GM18873 (cell line): ENCODE measurements around the gene PRDM5.

Source experiments
- ATAC-seq: cut with Tn5 transposase; IDR thresholded peaks from one replicate; pipeline ENCODE4 v1.9.1; 2021; ENCODE audit warnings: mild to moderate bottlenecking, moderate library complexity, moderate number of reproducible peaks; ENCODE audit not compliant: unreplicated experiment, low FRiP score

The PRDM5 gene

GRCh38 chr4:120720354-120720934 lies 202.1 kb downstream of the PRDM5 start:
- ATAC-seq = no peak

DNA sequence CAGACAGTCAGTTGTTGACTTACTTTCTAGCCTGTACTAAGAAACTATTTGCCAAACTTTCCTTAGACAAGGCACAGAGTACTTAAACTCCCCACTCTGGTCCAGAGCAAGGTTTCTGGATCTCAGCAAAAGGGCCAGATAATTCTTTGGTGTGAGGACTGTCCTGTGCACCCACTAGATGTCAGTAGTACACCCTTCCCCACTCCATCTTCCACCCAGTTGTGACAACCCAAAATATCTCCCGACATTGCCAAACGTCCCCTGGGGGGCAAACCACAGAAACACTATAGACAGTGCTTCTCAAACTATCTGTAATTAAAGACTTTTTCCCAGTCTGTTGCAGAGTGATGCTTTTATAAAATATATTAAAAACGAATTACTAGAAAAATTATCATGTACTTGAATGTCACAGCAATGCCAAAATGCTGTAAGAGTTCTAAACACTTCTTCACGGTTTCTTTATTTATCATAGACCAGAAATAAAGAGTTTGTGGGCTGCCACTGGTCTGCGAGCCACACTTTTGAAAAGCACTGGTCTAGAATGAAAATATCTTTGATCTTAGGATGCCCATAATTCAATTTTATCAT lies 203.5 kb downstream of the PRDM5 start:
- ATAC-seq = peak; percentile 84

GRCh38 chr4:120716346-120716745 lies 206.2 kb downstream of the PRDM5 start:
- no peak for ATAC-seq

- no peak for ATAC-seq
Measured at GRCh38 chr4:120714417-120715010, 208.0 kb downstream of the PRDM5 start.

GRCh38 chr4:120709991-120710390 lies 212.5 kb downstream of the PRDM5 start:
- ATAC-seq = no peak

GRCh38 chr4:120704538-120704937 lies 218.0 kb downstream of the PRDM5 start:
- no peak for ATAC-seq

DNA sequence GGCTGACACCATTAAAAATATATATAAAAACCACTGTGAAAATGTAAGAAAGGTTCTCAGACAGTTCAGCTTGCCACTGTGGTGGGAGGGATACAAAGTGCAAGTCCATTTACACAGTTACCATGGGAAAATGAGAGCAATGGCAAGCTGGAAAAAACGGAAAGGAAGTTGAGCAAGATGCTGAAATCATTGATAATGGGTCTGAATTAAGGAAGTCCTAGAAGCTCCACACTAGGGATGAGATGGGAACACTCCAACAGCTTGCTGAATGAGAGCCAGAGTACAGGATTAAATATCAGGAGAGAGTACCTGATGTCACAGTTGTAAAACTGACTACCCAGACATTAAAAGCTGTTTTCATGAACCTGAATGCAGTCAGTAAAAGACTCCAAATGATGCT lies 218.6 kb downstream of the PRDM5 start:
- no peak for ATAC-seq

DNA sequence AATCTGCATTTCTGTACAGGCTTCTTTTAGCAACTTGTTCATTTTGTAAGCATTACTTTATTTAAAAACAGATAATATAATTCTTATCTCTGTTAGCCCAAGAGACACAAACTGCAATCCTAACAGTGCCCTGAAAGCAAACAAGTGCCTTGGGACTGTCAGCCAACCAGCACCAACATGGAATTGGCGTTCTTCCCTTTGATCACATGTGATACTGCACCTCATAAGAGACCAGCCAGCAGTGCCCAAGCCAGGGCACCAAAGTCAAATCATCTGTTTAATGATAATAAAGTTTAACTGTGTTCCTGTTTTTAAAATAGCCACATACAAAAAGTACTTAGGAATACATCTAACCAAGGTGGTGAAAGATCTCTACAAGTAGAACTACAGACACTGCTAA lies 223.2 kb downstream of the PRDM5 start:
- no peak for ATAC-seq

GRCh38 chr4:120694973-120695372 lies 227.6 kb downstream of the PRDM5 start:
- no peak for ATAC-seq

DNA sequence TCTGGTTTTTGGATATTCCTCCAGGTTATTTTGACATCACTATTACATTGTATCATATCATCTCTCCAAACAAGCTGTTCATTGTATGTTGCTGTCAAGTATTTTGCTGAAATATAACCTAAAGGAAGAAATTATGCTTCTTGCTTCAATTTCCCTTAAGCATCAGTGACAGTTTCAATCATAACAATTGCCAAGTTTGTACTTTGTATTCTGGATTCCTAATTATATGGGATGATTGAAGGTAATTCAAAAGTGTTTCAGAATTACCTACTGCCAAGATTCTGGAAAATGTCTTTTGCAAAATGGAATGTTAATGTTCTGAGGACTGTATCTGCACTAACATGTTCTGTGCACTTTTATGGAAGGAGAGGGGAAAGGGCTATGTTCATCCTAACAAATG lies 228.7 kb downstream of the PRDM5 start:
- no peak for ATAC-seq

- ATAC-seq = no peak
Measured at GRCh38 chr4:120692964-120693363, 229.6 kb downstream of the PRDM5 start.

GRCh38 chr4:120691536-120691935 lies 231.0 kb downstream of the PRDM5 start:
- ATAC-seq = no peak

DNA sequence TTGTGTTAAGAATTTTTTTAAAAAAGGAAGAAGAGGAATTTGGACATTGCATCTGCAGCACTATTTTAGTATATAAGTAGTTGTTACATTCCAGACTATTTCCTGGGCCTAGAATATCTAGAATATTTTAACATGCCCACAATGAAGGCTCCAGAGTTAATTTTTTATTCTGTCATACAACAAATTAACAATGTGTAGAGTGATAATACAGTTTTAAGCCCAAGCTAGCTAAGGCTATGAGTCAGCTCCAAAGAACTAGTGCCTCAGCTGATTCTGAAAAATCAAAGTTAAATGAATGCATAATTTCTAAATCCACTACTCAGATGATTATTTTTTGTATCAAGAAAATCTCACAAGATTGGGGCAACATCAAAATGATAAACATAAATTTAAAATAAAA lies 231.4 kb downstream of the PRDM5 start:
- no peak for ATAC-seq

DNA sequence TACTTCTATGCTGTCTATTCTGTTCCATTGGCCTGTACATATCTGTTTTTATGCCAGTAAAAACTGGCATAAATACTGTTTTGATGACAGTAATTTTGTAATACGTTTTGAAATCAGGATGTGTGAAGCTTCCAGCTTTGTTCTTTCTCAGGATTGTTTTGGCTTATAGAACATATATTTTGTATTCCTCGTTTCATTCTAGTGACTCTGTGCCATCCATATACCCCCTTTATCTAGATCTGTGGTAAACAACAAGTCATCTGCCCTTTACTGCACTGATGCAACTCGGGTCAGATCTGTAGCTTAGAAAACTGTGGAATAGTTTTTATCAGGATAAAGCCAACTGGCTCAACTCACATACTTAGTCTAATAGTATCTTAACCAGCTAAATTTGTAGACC lies 233.7 kb downstream of the PRDM5 start:
- no peak for ATAC-seq

GRCh38 chr4:120685756-120686278 lies 236.7 kb downstream of the PRDM5 start:
- no peak for ATAC-seq

DNA sequence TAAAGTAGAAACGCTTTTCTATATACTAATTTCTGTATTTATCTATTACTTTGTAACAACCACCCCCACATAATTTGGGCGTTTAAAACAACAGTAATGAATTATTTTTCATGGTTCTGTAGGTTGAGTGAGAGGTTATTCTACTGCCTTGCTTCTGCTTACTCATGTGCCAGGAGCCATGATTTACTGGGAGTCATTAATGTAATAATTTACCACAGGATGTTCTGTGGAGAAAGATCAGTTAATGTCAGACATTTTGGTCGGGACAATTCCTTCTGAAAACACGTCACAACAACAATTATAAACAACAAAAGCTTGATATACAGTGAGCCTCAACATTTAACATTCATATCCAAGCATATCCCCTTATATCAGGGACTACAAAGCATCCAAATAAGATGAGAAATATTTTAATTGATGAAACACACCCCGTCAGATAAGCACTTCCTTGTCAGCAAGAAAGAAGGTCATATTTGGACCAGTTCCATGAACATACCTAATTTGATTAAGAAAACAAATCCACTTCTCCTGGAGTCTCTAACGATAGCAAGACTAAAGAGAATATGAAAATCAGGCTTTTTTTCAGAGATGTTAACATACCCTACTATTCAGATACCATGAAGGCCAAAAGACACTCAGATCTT lies 238.5 kb downstream of the PRDM5 start:
- ATAC-seq = no peak

DNA sequence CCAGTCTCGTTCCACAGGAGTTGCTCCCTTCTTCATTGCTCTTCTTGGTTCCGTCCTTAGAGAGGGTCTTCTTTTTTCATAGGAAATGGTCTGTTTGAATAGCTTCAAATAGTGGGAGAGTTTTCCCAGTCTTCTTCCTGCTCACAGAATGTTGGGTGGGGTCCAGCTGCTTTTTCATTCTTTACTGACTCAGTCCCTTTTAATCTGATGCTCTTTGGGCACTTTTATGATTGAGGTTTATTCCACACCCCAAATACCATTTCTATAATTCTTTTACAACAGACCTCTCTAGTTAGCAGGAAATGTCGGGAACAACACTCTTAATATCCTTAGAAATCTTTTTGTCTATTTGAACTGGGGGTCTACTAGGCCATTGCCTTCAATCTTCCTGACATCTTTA lies 239.5 kb downstream of the PRDM5 start:
- ATAC-seq = no peak

- ATAC-seq = no peak
Measured at GRCh38 chr4:120680647-120681228, 241.8 kb downstream of the PRDM5 start.

GRCh38 chr4:120673696-120674095 lies 248.8 kb downstream of the PRDM5 start:
- no peak for ATAC-seq

GRCh38 chr4:120672558-120673147 lies 249.9 kb downstream of the PRDM5 start:
- no peak for ATAC-seq

DNA sequence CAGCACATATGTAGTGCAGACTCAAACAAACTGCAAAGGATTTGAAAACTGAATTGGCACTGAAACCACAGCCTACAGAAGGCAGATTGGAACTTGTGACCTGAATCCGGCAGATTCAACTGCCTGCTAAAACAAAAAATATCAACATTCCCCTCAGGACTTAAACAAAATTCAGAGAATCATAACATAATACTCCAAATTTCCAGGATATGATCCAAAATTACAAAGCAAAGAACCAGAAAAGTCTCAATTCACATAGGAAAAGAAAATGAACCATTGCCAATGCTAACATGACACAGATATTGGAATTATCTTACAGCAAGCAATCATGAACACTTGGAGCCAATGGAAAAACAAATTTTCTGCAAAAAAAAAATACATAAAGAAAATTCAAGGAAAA lies 250.4 kb downstream of the PRDM5 start:
- no peak for ATAC-seq
